HG02938 (cell line): ENCODE measurements around the gene ACADS.

ENCODE experiments used
- ATAC-seq: cut with Tn5 transposase; IDR thresholded peaks from one replicate; pipeline ENCODE4 v1.9.1; 2021; ENCODE audit warnings: mild to moderate bottlenecking, moderate library complexity; ENCODE audit not compliant: unreplicated experiment

ACADS gene

GRCh38 chr12:120787889-120788288 lies 62.3 kb downstream of the ACADS start:
- ATAC-seq = no peak
